ENCODE data around the gene PRSS3.
A peak's percentile ranks its signal among the peaks of the same experiment; 100 is the strongest.
"Not testable (repeated sequence)": the region's sequence is repeated elsewhere in the genome, so short reads cannot be mapped to it uniquely, and the experiment has no call there.

The PRSS3 gene

DNA sequence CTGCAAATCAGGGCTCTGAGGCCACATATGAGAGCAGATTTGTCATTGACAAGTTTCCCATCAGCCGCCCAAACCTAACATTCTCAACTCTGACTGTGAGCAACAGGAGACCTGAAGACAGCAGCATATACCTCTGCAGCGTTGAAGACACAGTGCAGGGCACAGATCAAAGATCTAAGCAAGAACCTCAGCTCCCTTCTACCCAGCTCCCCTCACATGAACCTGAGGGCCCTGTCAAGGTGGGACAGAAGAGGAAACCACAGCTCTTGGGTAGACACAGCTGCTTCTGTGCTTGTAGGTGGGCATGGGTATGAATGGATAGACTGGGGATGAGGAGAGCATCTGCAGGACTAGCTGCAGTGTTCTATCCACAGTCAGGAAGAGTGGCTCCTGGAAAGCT lies 8.7 kb upstream of the PRSS3 start:
- no peak for DNase-seq (ENCODE audit: low spot score)

- no peak for DNase-seq (ENCODE audit: low spot score)
These were observed 7.5 kb upstream of the PRSS3 start for GRCh38 chr9:33787839-33788238.

DNA sequence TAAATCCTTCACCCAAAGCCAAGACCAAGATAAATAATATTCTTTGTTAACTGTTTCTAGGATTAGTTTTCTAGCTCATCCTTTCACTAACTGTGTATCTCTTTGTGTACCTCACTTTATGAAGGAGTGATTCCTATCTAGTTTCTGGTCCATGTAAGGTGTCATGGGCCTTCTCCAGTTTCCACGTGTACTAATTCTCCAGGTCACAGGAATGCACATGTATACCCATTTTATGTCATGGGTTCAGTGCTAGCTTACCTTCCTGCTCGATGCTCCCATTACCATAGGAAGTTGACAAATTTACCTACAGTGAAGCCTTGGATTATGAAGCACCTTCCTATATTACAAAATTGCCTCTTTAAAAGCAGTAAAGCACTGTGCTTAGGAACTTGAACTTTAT lies 5.9 kb upstream of the PRSS3 start:
- DNase-seq (ENCODE audit: low spot score): not testable (repeated sequence)

DNA sequence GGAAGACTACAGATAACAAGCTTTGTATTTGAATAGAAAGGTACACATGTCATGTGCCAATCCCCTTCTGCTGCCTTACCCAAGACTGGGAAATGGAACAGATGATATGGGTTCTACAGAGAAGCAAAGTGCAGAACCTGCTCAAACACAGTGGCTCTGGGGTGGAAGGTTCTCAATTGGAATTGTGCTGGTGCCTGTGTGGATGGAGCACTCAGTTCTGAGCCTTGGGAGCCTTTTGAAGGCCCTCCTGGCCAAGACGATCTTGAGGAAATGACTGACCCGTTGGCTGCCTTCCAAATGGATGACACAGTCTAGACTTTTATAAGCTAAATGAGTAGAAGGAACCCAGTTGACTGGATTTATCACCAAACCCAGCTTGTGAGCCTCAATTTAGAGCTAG lies 4.2 kb upstream of the PRSS3 start:
- no peak for DNase-seq (ENCODE audit: low spot score)

DNA sequence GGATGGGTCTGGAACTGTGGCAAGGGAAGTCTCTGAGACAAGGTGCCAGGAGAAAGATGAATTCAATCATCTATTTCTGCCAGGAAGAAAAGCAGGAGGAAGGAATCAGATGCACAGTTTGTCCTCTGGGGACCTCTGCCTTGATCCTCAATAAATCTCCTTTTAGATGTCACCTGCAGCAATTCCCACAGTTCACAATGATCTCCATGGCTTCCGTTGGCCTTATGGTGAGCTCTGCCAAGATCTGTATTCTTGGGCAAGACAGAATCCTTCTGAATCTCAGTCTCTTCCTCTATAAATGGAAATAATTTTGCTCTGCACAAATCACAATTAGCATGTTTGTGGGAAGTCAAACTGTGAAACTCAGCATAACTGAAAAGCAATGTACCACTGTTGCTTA lies 1.9 kb upstream of the PRSS3 start:
- not testable (repeated sequence) for DNase-seq (ENCODE audit: low spot score)

- DNase-seq (ENCODE audit: low spot score): no peak
These were observed 801 bp upstream of the PRSS3 start for GRCh38 chr9:33794560-33794959.

- no peak for DNase-seq (ENCODE audit: low spot score)
These were observed 458 bp downstream of the PRSS3 start for GRCh38 chr9:33795819-33796218.

GRCh38 chr9:33796679-33797078 lies 1.3 kb downstream of the PRSS3 start:
- not testable (repeated sequence) for DNase-seq (ENCODE audit: low spot score)

- no peak for DNase-seq (ENCODE audit: low spot score)
These were observed 2.5 kb downstream of the PRSS3 start for GRCh38 chr9:33797837-33798236.

DNA sequence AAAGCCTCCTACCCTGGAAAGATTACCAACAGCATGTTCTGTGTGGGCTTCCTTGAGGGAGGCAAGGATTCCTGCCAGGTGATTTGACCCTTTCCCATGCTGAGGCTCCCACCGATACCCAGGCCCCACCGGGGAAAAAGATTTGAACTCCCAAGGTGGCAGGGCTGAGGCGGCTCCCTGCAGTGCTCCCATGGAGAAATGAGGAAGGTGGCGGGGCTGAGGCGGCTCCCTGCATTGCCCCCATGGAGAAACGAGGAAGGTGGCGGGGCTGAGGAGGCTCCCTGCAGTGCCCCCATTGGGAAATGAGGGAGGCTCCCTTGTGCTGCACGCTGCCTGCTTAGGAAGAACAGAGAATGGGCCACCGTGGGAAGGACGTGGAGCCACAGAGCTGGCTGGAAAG lies 3.2 kb downstream of the PRSS3 start:
- DNase-seq (ENCODE audit: low spot score): no peak

DNA sequence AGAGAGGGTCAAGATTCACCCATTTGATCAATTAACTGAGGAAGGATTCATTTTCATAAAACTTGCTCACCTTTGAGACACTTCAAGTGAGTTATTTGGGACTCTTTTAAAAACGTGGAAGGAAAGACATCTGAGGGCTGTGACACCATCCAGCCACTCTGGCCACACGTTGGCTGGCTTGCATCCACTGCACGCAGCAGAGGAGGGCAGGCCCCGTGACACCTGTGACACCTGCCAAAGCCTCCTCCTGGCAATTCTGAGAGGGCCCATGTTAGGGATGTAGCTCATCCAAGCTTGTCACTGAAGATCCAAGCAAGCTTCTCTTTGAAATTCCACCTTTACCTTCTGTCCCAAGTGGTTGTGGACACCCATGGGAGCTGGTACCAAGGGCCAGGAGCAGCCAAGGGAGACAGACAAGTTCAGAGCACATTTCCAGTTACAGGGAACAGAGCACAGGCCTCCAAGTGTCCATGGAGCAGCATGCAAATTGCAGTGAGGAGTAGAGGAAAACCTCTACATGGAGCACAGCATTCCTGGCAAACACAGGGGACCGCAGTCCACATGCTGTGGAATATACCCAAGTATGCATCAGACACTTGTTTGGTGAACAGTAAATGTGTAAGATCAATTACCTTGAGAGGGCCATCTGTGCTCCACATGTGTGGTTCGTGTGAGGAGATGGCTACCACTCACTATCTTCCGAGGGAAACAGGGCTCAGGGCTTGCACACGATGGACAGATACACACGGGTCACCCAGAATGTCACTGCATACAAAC lies 4.8 kb downstream of the PRSS3 start:
- DNase-seq (ENCODE audit: low spot score): no peak

GRCh38 chr9:33800886-33801285 lies 5.5 kb downstream of the PRSS3 start:
- DNase-seq (ENCODE audit: low spot score): no peak

DNA sequence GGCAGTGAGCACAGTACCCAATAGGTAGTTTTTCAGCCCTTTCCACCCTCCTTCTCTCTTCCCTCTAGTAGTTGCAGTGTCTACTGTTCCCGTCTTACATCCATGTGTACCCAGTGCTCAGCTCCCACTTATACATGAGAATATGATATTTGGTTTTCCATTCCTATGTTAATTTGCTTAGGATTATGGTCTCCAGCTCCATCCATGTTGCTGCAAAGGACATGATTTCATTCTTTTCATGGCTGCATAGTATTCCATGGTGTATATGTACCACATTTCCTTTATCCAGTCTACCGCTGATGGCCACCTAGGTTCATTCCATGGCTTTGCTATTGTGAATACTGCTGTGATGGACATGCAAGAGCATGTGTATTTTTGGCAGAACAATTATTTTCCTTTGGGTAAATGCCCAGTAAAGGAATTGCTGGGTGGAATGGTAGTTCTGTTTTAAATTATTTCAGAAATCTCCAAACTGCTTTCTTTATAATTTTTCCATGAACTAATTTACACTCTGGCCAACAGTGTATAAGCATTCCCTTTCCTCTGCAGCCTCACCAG lies 6.7 kb downstream of the PRSS3 start:
- DNase-seq (ENCODE audit: low spot score): not testable (repeated sequence)

DNA sequence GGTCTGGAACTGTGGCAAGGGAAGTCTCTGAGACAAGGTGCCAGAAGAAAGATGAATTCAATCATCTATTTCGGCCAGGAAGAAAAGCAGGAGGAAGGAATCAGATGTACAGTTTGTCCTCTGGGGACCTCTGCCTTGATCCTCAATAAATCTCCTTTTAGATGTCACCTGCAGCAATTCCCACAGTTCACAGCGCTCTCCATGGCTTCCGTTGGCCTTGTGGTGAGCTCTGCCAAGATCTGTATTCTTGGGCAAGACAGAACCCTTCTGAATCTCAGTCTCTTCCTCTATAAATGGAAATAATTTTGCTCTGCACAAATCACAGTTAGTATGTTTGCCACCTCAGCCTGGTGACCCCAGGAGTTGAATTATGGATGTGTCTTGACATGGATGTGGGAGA lies 8.8 kb downstream of the PRSS3 start:
- DNase-seq (ENCODE audit: low spot score): not testable (repeated sequence)

DNA sequence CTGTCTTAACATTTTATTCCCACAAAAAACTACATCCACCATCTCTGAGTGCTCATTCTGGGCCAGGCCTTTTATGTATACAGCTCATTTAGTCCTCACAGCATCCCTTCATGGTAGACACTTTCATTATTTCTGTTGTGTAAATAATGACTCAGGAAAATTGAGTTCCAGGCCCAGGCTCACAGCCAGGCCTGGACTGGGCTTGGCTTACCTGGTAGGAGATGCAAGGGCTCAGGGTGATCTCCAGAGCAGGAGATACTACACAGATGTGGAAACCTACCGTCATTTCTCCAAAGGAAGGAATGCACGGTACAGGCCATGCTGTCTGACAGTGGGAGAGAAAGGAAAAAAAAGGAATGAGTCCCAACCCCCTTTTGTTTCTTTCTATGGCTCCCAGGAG lies 11.8 kb downstream of the PRSS3 start:
- DNase-seq (ENCODE audit: low spot score): not testable (repeated sequence)

- not testable (repeated sequence) for DNase-seq (ENCODE audit: low spot score)
These were observed 13.6 kb downstream of the PRSS3 start for GRCh38 chr9:33808979-33809322.

- no peak for DNase-seq (ENCODE audit: low spot score)
These were observed 14.1 kb downstream of the PRSS3 start for GRCh38 chr9:33809506-33809905.

DNA sequence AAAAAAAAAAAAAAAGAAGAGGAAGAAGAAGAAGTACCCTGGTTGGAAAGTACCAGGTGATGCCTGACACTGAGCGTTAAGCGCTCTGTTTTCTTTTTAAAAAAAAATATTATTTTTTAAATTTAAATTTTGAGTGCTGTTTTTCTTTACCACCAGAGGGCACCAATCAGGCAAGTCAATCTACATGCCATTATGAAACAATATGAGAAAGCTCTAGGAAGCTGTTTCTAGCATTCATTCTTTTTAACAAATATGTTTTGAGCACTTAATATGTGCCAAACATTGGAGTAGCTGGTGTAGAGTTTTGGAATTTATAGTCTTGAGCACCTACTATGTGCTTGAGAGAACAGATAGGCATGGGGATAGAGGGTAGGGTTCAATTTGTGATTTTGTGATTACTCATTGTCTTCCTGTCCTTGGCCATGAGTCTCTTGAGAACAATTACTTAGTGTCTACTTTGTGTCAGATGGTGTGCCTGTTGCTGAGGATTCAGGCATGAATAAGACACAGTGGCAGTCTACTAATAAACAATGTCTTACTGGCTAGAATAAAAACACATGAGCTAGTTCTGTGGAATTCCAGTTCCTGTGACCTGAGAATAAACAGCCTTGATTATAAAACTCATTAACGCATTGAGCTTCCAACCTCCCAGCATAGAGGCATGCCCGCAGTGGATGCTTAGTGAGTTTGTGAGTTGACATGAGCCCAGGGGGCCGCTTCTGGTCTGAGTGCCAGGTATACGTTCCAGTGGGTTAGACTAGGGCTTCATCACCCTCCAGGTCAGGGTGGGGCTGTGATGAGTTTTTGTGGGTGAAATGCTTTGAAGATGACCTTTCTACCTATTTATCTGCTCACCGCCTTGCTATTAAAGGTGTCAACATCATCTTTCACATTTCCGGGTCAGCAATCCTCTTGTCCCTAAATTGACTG lies 18.6 kb downstream of the PRSS3 start:
- peak; percentile 95 for DNase-seq (ENCODE audit: low spot score)

- DNase-seq (ENCODE audit: low spot score): no peak
These were observed 20.4 kb downstream of the PRSS3 start for GRCh38 chr9:33815781-33816180.

- peak; percentile 99 for DNase-seq (ENCODE audit: low spot score)
These were observed 21.2 kb downstream of the PRSS3 start, which contains the start of gene UBE2R2 for GRCh38 chr9:33816327-33817252. Gene UBE2R2 (plus strand): TSS chr9:33817160. CDS start chr9:33817758, 598 bp downstream.

DNA sequence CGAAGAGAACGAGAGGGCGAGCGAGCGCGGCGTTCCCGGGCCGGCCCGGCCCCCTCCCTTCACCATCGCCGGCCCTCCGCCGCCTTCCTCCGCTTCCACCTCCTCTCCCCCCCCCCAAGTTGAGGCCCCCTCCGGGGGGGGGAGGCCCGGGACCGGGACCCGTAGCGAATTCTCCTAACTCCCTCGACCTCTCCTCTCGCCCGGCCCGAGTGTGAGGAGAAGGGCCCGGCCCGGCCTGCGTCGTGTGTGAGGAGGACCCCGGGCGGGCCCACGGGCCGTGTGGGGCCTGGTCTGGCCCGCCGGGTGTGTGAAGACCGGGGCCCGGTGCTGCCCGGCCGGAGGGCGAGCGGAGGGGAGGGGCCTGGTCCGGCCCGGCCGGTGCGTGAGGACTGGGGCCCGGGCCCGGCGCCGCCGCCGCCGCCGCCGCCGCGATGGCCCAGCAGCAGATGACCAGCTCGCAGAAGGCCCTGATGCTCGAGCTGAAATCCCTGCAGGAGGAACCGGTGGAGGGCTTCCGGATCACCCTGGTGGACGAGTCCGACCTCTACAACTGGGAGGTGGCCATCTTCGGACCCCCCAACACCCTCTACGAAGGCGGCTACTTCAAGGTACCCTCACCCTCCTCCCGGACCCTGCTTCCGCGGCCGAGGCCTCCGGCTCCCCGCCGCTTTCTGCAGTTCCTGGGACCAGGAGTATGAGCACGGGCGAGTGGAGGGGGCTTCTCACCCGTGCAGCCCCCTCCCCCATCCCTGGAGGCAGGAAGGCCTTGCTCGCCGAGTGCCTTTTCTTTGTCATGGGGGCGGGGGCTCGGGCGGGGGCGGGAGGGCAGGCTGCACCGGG lies 22.2 kb downstream of the PRSS3 start:
- DNase-seq (ENCODE audit: low spot score): peak; percentile 75
